ENCODE data around the gene R3HDM1.
A peak's percentile ranks its signal among the peaks of the same experiment; 100 is the strongest.
"Not testable (repeated sequence)": the region's sequence is repeated elsewhere in the genome, so short reads cannot be mapped to it uniquely, and the experiment has no call there.

The R3HDM1 gene

DNA sequence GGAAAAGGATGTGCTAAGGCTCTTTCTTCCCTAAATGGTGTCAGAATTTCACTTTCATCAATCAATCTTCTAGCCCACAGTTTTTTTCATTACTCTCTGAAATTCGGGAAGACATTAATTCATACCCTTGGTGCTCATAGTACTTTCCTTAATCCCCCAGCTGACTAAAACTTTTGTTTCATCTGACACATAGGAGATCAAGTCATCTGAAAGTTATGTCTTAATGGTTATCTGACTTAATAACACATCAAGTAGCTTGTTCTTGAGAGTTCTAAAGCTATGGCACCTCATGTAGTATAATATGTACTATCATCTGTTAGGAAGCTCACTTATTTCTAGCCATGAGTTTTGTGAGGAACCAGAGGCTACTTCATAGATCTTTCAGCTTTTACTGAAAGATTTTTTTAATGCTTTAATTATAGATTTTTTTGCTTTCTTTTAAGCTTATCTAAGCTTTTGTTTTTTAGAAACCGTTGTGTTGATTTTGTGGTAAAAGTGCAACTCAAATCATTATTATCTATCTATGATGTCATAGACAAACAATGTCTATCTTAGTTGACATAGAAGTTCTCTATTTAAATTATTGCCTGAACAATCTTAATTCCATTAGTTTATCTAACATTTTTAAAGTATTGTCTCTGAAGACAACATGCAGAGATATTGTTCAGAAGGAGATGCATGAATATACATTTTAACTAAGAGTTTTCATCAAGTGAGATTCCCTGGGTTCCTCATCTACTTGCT, 116.7 kb downstream of the R3HDM1 start:
- no peak for DNase-seq

DNA sequence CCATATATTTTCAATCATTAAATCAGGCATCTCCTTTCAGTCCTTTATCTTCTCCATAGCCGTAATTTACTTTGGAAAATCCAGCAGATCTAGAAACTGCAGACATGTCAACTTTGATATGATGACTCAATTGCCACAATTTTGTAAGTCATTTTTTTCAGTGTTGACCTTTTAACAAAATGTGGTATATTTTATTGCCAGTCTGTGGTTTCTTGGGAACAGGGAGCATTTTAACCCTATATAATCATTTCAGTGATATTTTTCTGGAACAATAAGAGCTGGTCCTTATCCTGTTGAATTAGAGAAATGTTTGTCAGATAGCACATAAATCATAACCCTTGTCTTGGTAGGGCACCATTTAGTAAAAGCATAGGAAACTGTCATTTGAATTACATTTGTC, 119.4 kb downstream of the R3HDM1 start:
- no peak for DNase-seq

DNA sequence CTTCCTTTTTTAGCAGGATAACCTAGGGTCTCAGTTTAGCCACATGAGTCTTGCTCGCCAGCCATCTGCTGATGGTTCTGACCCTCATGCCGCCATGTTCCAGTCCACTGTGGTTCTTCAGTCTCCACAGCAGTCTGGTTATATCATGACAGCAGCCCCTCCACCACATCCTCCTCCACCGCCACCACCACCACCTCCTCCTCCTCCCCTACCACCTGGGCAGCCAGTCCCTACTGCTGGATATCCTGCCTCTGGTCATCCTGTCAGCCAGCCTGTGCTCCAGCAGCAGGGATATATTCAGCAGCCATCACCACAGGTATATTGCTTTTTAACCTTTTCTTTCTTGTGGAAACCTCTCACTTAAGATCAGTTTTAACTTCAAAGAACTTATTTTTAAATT, 120.4 kb downstream of the R3HDM1 start:
- DNase-seq = no peak

GRCh38 chr2:135654239-135654638, 123.0 kb downstream of the R3HDM1 start:
- not testable (repeated sequence) for DNase-seq

DNA sequence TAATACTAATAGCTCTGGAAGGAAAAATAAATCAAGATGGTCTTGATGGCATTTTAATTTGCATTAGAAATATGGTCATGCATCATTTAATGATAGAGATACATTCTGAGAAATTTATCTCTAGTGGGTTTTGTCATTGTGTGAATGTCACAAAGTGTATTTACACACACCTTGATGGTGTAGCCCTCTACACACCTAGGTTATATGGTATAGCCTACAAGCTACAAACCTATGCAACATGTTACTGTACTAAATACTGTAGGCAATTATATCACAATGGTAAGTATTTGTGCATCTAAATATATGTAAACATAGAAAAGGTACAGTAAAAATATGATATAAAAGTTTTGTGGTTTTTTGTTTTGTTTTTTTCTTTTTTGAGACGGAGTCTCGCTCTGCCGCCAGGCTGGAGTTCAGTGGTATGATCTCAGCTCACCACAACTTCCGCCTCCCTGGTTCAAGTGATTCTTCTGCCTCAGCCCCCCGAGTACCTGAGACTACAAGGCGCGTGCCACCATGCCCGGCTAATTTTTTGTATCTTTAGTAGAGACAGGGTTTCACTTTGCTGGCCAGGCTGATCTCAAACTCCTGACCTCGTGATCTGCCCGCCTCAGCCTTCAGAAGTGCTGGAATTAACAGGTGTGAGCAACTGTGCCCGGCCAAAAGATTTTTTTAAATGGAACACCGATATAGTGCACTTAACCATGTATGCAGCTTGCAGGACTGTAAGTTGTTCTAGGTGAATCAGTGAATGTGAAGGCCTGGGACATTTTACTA, 126.7 kb downstream of the R3HDM1 start:
- peak; percentile 44 for DNase-seq

DNA sequence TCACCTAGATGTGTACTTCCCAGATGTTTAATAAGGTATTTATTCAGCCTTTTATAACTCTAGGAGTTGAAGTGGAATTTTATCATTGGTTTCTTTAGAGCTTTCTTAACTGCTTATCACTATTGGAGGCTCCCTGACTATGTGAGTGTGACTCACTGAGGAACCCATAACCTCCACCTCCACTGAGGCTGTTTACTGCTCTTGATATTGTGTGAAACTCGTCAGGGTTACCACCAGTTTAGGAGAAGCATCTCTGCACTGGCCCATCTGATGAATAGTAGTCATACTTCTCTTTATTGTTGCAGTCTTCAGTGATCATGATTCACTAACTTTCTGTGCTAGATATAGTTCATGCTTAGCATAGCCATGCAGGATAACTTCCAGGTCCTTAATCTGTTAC, 130.8 kb downstream of the R3HDM1 start:
- no peak for DNase-seq

DNA sequence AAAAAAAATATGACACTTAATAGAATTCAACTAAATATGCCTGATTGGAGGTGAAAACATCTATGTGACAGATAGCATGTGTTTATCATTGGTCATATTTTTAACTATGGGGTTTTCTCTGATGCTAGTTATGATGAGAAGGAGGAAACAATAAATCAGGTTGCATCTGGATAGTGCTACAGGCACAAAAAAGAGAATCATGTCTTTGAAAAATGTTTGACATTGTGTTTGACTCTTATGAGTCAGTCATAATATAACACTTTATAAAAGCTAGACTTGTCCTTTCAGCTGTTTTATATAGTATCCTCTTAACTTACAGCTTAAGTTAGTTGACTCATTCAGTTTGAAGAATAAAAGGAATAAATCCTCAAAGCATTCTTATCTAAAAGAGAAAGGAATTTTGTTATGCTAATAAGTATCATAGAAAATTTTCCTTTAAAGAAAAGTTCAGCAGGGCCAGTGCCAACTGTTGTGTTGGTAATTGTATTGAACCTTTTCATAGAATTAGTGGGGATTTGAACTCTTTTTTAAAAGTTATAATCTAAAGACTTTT, 131.9 kb downstream of the R3HDM1 start:
- no peak for DNase-seq

- DNase-seq = no peak
These were observed 133.4 kb downstream of the R3HDM1 start for GRCh38 chr2:135664623-135665068.

GRCh38 chr2:135667045-135667444, 135.8 kb downstream of the R3HDM1 start:
- no peak for DNase-seq

GRCh38 chr2:135674453-135674852, 143.2 kb downstream of the R3HDM1 start:
- no peak for DNase-seq

DNA sequence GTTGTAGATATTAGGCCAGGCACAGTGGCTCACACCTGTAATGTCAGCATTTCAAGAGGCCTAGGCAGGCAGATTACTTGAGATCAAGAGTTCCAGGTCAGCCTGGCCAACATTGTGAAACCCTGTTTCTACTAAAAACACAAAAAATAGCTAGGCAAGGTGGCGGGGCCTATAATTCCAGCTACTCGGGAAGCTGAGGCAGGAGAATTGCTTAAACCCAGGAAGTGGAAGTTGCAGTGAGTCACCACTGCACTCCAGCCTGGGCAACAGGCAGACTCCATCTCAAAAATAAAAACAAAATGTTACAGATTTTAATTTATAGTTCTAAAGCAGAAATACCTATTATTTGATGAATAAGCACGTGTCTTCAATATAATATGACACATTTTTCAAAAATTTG, 144.7 kb downstream of the R3HDM1 start:
- DNase-seq = no peak

- no peak for DNase-seq
These were observed 147.8 kb downstream of the R3HDM1 start for GRCh38 chr2:135679125-135679524.

- DNase-seq = no peak
These were observed 154.1 kb downstream of the R3HDM1 start for GRCh38 chr2:135685361-135685760.

DNA sequence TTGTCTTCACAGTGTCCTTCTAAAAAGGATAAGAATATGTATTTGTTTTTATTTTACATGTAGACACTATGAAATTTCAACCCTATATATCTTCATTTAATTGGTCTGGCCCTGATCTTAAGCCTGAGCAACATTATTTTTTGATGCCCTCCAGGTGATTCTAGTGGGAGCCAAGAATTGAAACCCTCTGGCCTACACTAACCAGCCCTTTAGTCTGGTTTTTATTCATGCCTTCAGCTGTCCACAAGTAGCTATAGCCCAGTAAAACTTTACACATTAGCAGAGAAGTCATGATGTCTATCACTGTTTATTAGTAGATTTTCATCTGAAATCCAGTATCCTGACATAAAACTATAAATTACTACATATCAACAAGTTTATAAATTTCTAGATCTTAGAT, 157.7 kb downstream of the R3HDM1 start:
- no peak for DNase-seq

GRCh38 chr2:135689679-135690078, 158.4 kb downstream of the R3HDM1 start:
- DNase-seq = no peak

GRCh38 chr2:135694711-135695110, 163.4 kb downstream of the R3HDM1 start:
- DNase-seq = no peak

- no peak for DNase-seq
These were observed 167.6 kb downstream of the R3HDM1 start for GRCh38 chr2:135698838-135699237.

- DNase-seq = no peak
These were observed 170.2 kb downstream of the R3HDM1 start for GRCh38 chr2:135701442-135701841.

DNA sequence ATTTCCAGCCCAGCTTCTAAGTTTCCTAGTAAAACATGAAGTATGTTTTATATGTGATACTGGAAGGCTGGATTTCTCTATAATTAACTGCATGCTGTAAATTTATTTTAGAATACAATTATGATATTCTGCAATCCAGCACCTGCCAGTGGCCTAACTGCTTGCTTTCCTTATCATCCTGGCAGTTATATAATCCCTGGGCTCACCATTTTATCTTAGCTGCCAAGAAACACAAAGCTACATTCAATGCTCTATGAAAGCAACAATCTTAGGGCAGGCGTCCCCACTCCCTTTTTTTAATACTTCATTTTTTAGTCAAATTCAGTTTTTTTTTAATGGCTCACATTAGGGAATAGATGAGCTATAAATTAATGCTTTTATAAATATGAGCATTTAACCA, 172.0 kb downstream of the R3HDM1 start:
- DNase-seq = no peak

GRCh38 chr2:135704075-135704474, 172.8 kb downstream of the R3HDM1 start:
- not testable (repeated sequence) for DNase-seq

- no peak for DNase-seq
These were observed 176.9 kb downstream of the R3HDM1 start for GRCh38 chr2:135708159-135708558.

GRCh38 chr2:135709992-135710391, 178.7 kb downstream of the R3HDM1 start:
- peak; percentile 82 for DNase-seq

GRCh38 chr2:135715086-135715485, 183.8 kb downstream of the R3HDM1 start:
- DNase-seq = not testable (repeated sequence)
